ENCODE measurements around the gene PDGFRA.

DNA sequence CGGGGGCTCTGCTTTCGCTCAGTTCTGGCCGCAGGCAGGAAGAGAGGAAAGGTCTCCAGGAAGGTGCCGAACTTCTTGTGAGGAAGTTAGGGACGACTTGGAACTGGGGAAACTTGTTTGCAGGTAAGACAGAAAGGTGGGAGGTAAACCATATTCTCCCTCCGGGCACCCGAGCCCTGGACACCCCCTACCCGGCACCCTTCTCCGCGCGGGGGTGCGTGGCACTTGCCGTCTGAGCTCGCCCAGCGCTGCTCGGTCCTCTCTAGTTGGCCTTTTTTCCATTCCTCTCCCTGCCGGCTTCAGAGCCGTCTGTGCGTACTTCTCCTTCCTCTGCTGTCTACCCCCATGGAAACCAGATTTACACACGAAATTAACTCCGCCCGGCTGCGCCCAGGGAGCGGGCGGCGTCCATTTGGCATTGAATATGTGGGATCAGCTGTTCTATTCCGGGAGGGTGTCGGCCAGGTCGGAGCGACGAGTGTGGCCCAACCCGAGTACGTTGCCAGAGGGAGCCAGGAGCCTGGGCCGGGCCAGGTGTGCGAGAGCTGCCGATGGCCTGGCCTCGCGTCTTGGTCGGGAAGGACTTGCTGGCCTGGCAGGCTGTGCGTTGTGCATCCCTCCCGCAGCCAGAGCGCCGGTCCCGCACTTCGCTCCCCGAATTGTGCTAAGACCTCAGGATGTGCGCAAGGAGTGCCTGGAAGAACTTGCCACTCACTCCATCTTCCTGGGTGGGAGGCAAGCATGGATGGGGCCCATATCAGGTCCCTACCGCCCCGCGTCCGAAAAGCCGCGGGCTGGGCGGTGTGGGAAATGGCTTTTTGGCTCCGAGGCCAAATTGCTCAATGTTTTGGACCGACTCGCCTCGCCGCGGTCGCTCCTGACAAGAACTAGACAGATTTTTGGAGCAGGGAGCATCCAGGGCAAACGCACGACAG, 1.7 kb downstream of the PDGFRA start:
- no peak for TF ChIP-seq CTCF (IDR thresholded peaks at IDR 0.05)
- peak in 2 of 3 donors; percentile 1 to 7 for TF ChIP-seq POLR2AphosphoS5 (IDR thresholded peaks at IDR 0.05)
- no peak for TF ChIP-seq POLR2A (IDR thresholded peaks at IDR 0.05)
- TF ChIP-seq EP300 (IDR thresholded peaks at IDR 0.05; ENCODE audit: low read depth) = no peak

Data from transverse colon (tissue), 4 donors.